IMR-90 (cell line): ENCODE results near the gene MMAB.

Experiments
- CTCF ChIP-seq: conservative IDR thresholded peaks from 2 replicates; pipeline ENCODE4 v1.5.1; 2012; ENCODE audit warnings: mild to moderate bottlenecking, low read depth, low read length, improper control_type of control experiment
- POLR2A ChIP-seq: IDR thresholded peaks from 2 replicates; pipeline ENCODE4 v1.6.1; 2012; ENCODE audit warnings: mild to moderate bottlenecking, low read depth, low read length
- RAD21 ChIP-seq: IDR thresholded peaks from 2 replicates; pipeline ENCODE4 v1.6.1; 2012; ENCODE audit warnings: low read length, improper control_type of control experiment
- SMC3 ChIP-seq: fragments of 150-350 bp; IDR thresholded peaks from 2 replicates; pipeline ENCODE4 v1.6.1; 2016; ENCODE audit warnings: low read depth, mild to moderate bottlenecking, antibody characterized with exemption, low read length, moderate library complexity
- TF ChIP-seq, protein P1 (sequence below): fragments of 150-350 bp; IDR thresholded peaks from 2 replicates; pipeline ENCODE4 v1.6.1; 2017; ENCODE audit warnings: mild to moderate bottlenecking, antibody characterized with exemption, low read length, low read depth

- TF ChIP-seq CTCF (no peak), POLR2A (no peak), RAD21 (no peak), SMC3 (no peak)
- TF ChIP-seq, protein P1, sequence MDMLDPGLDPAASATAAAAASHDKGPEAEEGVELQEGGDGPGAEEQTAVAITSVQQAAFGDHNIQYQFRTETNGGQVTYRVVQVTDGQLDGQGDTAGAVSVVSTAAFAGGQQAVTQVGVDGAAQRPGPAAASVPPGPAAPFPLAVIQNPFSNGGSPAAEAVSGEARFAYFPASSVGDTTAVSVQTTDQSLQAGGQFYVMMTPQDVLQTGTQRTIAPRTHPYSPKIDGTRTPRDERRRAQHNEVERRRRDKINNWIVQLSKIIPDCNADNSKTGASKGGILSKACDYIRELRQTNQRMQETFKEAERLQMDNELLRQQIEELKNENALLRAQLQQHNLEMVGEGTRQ = no peak
Measured at GRCh38 chr12:109592905-109593272, 19.6 kb upstream of the MMAB start.
